ENCODE results near the gene PSAT1. TPM values are rescaled to one million over a fixed set of nuclear protein-coding genes. Genes with fewer than 3 reads are reported as not detected.

PSAT1 gene
- total and polyA plus RNA-seq, 5 donors from 2014 or later: 2.7 to 32.7 (median 19.5) TPM

GRCh38 chr9:78301466-78301865 is 4.5 kb downstream of the PSAT1 start:
- Histone ChIP-seq H3K4me1 (ENCODE audit: control insufficient read depth, insufficient read depth, low read length, poor library complexity, severe bottlenecking) (peaks cover 11% of the 10 kb centered on the region), H3K9me3 (ENCODE audit: control insufficient read depth in 2 of 2, low read length in 2 of 2) (no peaks in the 10 kb centered on the region), H3K27ac (ENCODE audit: insufficient read depth, low read length, poor library complexity, severe bottlenecking) (no peak overlapping the region), H3K4me3 (ENCODE audit: low read depth, low read length) (no peak overlapping the region), H3K36me3 (ENCODE audit: control insufficient read depth, insufficient read depth, low read length) (peaks cover 17% of the 10 kb centered on the region), H3K27me3 (ENCODE audit: control insufficient read depth, insufficient read depth, low read length) (no peaks in the 10 kb centered on the region)
- peaks cover 35% of the 10 kb centered on the region for H3K36me3 Mint-ChIP-seq
- peak overlapping the region in 1 of 3 donors; percentile 49 for H3K27ac Mint-ChIP-seq
- peaks cover 7 to 36% (median 19%) of the 10 kb centered on the region in 4 donors for H3K4me1 Mint-ChIP-seq
- peak overlapping the region in 1 of 4 donors; percentile 22 for H3K4me3 Mint-ChIP-seq
- ATAC-seq (ENCODE audit: low read depth in 2 of 2) (no peak), DNase-seq (no peak)
- H3K27me3 Mint-ChIP-seq: no peaks in the 10 kb centered on the region
- no peaks in the 10 kb centered on the region for H3K9me3 Mint-ChIP-seq

GRCh38 chr9:78303377-78304062 is 6.6 kb downstream of the PSAT1 start:
- no peaks in the 10 kb centered on the region for H3K9me3 ChIP-seq (ENCODE audit: control insufficient read depth in 2 of 2, low read length in 2 of 2)
- ATAC-seq (ENCODE audit: low read depth in 2 of 2) (no peak), DNase-seq (no peak)
- no peaks in the 10 kb centered on the region for H3K9me3 Mint-ChIP-seq
- H3K27ac Mint-ChIP-seq: no peak overlapping the region
- H3K27me3 Mint-ChIP-seq: no peaks in the 10 kb centered on the region
- no peak overlapping the region for H3K4me3 ChIP-seq (ENCODE audit: low read depth, low read length)
- peaks cover 0 to 18% (median 8%) of the 10 kb centered on the region in 4 donors for H3K4me1 Mint-ChIP-seq
- H3K36me3 Mint-ChIP-seq: peaks cover 48% of the 10 kb centered on the region
- no peaks in the 10 kb centered on the region for H3K4me1 ChIP-seq (ENCODE audit: control insufficient read depth, insufficient read depth, low read length, poor library complexity, severe bottlenecking)
- H3K4me3 Mint-ChIP-seq: no peak overlapping the region
- H3K27me3 ChIP-seq (ENCODE audit: control insufficient read depth, insufficient read depth, low read length): no peaks in the 10 kb centered on the region
- H3K36me3 ChIP-seq (ENCODE audit: control insufficient read depth, insufficient read depth, low read length): peaks cover 23% of the 10 kb centered on the region
- H3K27ac ChIP-seq (ENCODE audit: insufficient read depth, low read length, poor library complexity, severe bottlenecking): no peak overlapping the region

GRCh38 chr9:78304357-78304756 is 7.4 kb downstream of the PSAT1 start:
- Mint-ChIP-seq H3K4me3 (no peak overlapping the region), H3K36me3 (peaks cover 52% of the 10 kb centered on the region), H3K27me3 (no peaks in the 10 kb centered on the region), H3K4me1 (peaks cover 0 to 12% (median 4%) of the 10 kb centered on the region in 4 donors), H3K27ac (no peak overlapping the region), H3K9me3 (no peaks in the 10 kb centered on the region)
- DNase-seq (no peak), ATAC-seq (ENCODE audit: low read depth in 2 of 2) (no peak)
- H3K36me3 ChIP-seq (ENCODE audit: control insufficient read depth, insufficient read depth, low read length): peaks cover 23% of the 10 kb centered on the region
- no peaks in the 10 kb centered on the region for H3K4me1 ChIP-seq (ENCODE audit: control insufficient read depth, insufficient read depth, low read length, poor library complexity, severe bottlenecking)
- H3K9me3 ChIP-seq (ENCODE audit: control insufficient read depth in 2 of 2, low read length in 2 of 2): no peaks in the 10 kb centered on the region
- no peaks in the 10 kb centered on the region for H3K27me3 ChIP-seq (ENCODE audit: control insufficient read depth, insufficient read depth, low read length)
- H3K27ac ChIP-seq (ENCODE audit: insufficient read depth, low read length, poor library complexity, severe bottlenecking): no peak overlapping the region
- H3K4me3 ChIP-seq (ENCODE audit: low read depth, low read length): no peak overlapping the region

GRCh38 chr9:78306222-78307076 is 9.5 kb downstream of the PSAT1 start:
- DNase-seq (no peak), ATAC-seq (ENCODE audit: low read depth in 2 of 2) (no peak)
- Mint-ChIP-seq H3K27ac (peak overlapping the region in 1 of 3 donors; percentile 22), H3K36me3 (peaks cover 64% of the 10 kb centered on the region), H3K27me3 (no peaks in the 10 kb centered on the region), H3K9me3 (no peaks in the 10 kb centered on the region), H3K4me1 (peaks cover 0 to 5% (median 1%) of the 10 kb centered on the region in 4 donors), H3K4me3 (no peak overlapping the region)
- Histone ChIP-seq H3K27me3 (ENCODE audit: control insufficient read depth, insufficient read depth, low read length) (no peaks in the 10 kb centered on the region), H3K4me1 (ENCODE audit: control insufficient read depth, insufficient read depth, low read length, poor library complexity, severe bottlenecking) (no peaks in the 10 kb centered on the region), H3K36me3 (ENCODE audit: control insufficient read depth, insufficient read depth, low read length) (peaks cover 29% of the 10 kb centered on the region), H3K27ac (ENCODE audit: insufficient read depth, low read length, poor library complexity, severe bottlenecking) (no peak overlapping the region), H3K9me3 (ENCODE audit: control insufficient read depth in 2 of 2, low read length in 2 of 2) (no peaks in the 10 kb centered on the region), H3K4me3 (ENCODE audit: low read depth, low read length) (no peak overlapping the region)

- Mint-ChIP-seq H3K36me3 (peaks cover 63% of the 10 kb centered on the region), H3K27ac (no peak overlapping the region), H3K4me3 (no peak overlapping the region), H3K27me3 (no peaks in the 10 kb centered on the region), H3K4me1 (peaks cover 0 to 5% (median 1%) of the 10 kb centered on the region in 4 donors), H3K9me3 (no peaks in the 10 kb centered on the region)
- no peaks in the 10 kb centered on the region for H3K27me3 ChIP-seq (ENCODE audit: control insufficient read depth, insufficient read depth, low read length)
- DNase-seq (no peak), ATAC-seq (ENCODE audit: low read depth in 2 of 2) (no peak)
- H3K4me1 ChIP-seq (ENCODE audit: control insufficient read depth, insufficient read depth, low read length, poor library complexity, severe bottlenecking): no peaks in the 10 kb centered on the region
- H3K36me3 ChIP-seq (ENCODE audit: control insufficient read depth, insufficient read depth, low read length): peaks cover 33% of the 10 kb centered on the region
- H3K4me3 ChIP-seq (ENCODE audit: low read depth, low read length): no peak overlapping the region
- no peak overlapping the region for H3K27ac ChIP-seq (ENCODE audit: insufficient read depth, low read length, poor library complexity, severe bottlenecking)
- H3K9me3 ChIP-seq (ENCODE audit: control insufficient read depth in 2 of 2, low read length in 2 of 2): no peaks in the 10 kb centered on the region
Measured at GRCh38 chr9:78307360-78307759, 10.4 kb downstream of the PSAT1 start.

- no peak overlapping the region for H3K27ac ChIP-seq (ENCODE audit: insufficient read depth, low read length, poor library complexity, severe bottlenecking)
- H3K9me3 ChIP-seq (ENCODE audit: control insufficient read depth in 2 of 2, low read length in 2 of 2): no peaks in the 10 kb centered on the region
- peak overlapping the region in 1 of 3 donors; percentile 20 for H3K27ac Mint-ChIP-seq
- no peaks in the 10 kb centered on the region for H3K27me3 ChIP-seq (ENCODE audit: control insufficient read depth, insufficient read depth, low read length)
- ATAC-seq (ENCODE audit: low read depth in 2 of 2): no peak
- H3K36me3 ChIP-seq (ENCODE audit: control insufficient read depth, insufficient read depth, low read length): peaks cover 33% of the 10 kb centered on the region
- no peak overlapping the region for H3K4me3 Mint-ChIP-seq
- H3K9me3 Mint-ChIP-seq: no peaks in the 10 kb centered on the region
- no peak overlapping the region for H3K4me3 ChIP-seq (ENCODE audit: low read depth, low read length)
- H3K36me3 Mint-ChIP-seq: peaks cover 58% of the 10 kb centered on the region
- no peaks in the 10 kb centered on the region for H3K4me1 ChIP-seq (ENCODE audit: control insufficient read depth, insufficient read depth, low read length, poor library complexity, severe bottlenecking)
- no peaks in the 10 kb centered on the region for H3K4me1 Mint-ChIP-seq
- no peak for DNase-seq
- no peaks in the 10 kb centered on the region for H3K27me3 Mint-ChIP-seq
Measured at GRCh38 chr9:78309066-78309465, 12.1 kb downstream of the PSAT1 start.

- H3K9me3 Mint-ChIP-seq: no peaks in the 10 kb centered on the region
- Histone ChIP-seq H3K4me3 (ENCODE audit: low read depth, low read length) (no peak overlapping the region), H3K27ac (ENCODE audit: insufficient read depth, low read length, poor library complexity, severe bottlenecking) (no peak overlapping the region), H3K27me3 (ENCODE audit: control insufficient read depth, insufficient read depth, low read length) (no peaks in the 10 kb centered on the region), H3K36me3 (ENCODE audit: control insufficient read depth, insufficient read depth, low read length) (peaks cover 23% of the 10 kb centered on the region), H3K9me3 (ENCODE audit: control insufficient read depth in 2 of 2, low read length in 2 of 2) (no peaks in the 10 kb centered on the region), H3K4me1 (ENCODE audit: control insufficient read depth, insufficient read depth, low read length, poor library complexity, severe bottlenecking) (no peaks in the 10 kb centered on the region)
- H3K4me1 Mint-ChIP-seq: peaks cover 0 to 2% (median 0%) of the 10 kb centered on the region in 4 donors
- H3K27ac Mint-ChIP-seq: no peak overlapping the region
- H3K27me3 Mint-ChIP-seq: no peaks in the 10 kb centered on the region
- H3K36me3 Mint-ChIP-seq: peaks cover 48% of the 10 kb centered on the region
- ATAC-seq (ENCODE audit: low read depth in 2 of 2) (no peak), DNase-seq (no peak)
- H3K4me3 Mint-ChIP-seq: no peak overlapping the region
Measured at GRCh38 chr9:78311075-78311474, 14.2 kb downstream of the PSAT1 start.
